ENCODE measurements around the gene ZBTB42.

DNA sequence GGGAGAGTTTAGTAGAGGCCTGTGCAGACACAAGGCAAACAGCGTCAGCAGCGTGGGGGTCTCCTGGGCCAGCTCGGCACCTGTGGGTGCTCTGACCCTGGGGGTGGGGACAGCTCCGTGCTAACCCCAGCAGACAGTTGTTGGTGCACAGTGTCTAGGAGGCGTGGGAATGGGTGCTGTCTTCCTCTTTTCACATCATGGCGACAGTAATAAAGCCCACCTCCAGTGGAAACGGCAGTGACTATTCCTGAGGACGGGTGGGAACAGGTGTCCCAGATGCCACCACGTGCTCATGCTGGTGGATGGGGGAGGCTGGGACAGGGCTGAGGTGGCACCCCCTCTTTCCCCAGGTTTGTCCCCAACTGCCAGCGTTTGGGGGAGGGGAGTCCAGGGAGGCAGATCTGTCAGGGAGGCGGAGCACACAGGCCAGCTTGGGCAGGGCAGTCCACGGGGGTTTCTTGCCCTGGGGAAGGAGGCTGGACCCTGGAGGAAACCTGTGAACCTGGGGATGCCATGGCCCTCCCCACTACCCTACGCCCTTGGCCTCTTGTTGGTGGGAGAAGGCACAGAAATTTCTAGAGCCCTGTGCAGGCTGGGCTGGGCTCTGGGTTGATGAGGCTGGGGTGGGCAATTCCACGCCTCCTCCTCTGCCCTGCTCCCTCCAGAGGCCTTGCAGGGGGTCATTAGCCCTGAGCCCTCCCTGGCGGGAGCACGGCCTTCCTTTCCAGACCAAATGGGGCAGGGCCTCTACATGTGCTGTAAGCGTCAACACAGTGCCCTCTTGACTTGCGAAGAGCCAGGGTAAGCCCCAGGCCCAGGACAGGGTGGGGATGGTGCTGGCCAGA is 3.8 kb downstream of the ZBTB42 start:
- TF ChIP-seq, protein P1, sequence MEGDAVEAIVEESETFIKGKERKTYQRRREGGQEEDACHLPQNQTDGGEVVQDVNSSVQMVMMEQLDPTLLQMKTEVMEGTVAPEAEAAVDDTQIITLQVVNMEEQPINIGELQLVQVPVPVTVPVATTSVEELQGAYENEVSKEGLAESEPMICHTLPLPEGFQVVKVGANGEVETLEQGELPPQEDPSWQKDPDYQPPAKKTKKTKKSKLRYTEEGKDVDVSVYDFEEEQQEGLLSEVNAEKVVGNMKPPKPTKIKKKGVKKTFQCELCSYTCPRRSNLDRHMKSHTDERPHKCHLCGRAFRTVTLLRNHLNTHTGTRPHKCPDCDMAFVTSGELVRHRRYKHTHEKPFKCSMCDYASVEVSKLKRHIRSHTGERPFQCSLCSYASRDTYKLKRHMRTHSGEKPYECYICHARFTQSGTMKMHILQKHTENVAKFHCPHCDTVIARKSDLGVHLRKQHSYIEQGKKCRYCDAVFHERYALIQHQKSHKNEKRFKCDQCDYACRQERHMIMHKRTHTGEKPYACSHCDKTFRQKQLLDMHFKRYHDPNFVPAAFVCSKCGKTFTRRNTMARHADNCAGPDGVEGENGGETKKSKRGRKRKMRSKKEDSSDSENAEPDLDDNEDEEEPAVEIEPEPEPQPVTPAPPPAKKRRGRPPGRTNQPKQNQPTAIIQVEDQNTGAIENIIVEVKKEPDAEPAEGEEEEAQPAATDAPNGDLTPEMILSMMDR (IDR thresholded peaks at IDR 0.05) = no peak
- TF ChIP-seq EP300 (IDR thresholded peaks at IDR 0.05; ENCODE audit: low read depth) = no peak
- no peak for TF ChIP-seq POLR2A (IDR thresholded peaks at IDR 0.05)

Measured in transverse colon (tissue), 3 donors.